MCF 10A (cell line): ENCODE results near the gene PCDHA3. TPM values are rescaled to one million over a fixed set of nuclear protein-coding genes. Genes with fewer than 3 reads are reported as not detected.
"Not testable (repeated sequence)": the region's sequence is repeated elsewhere in the genome, so short reads cannot be mapped to it uniquely, and the experiment has no call there.

Experiments used
- BruUV-seq: library from RNA; stranded (reverse); fragments of 400-500 nt; replicated peaks from 2 replicates; lab custom pipeline; 2021; lab: Mats Ljungman, UMichigan
- CTCF ChIA-PET: fragments of 300-600 bp; sonication (Branson Sonifier 250); formaldehyde crosslinking; extraction: SDS; loops from one replicate; lab custom pipeline; 2021; ENCODE audit warnings: antibody characterized with exemption, inconsistent platforms; lab: Yijun Ruan, JAX
- POLR2A ChIA-PET: fragments of 300-600, 350-650 bp; sonication (Branson Sonifier 250); formaldehyde crosslinking; extraction: SDS; loops from one replicate; lab custom pipeline; 2020; ENCODE audit warnings: antibody characterized with exemption, inconsistent platforms; lab: Yijun Ruan, JAX
- DNase-seq: peaks from one replicate; pipeline ENCODE4 v3.0.0-alpha.2; 2018; ENCODE audit not compliant: unreplicated experiment
- H3K27ac Mint-ChIP-seq: one replicate; pipeline ENCODE4 v1.8.0; 2022; ENCODE audit warnings: mild to moderate bottlenecking, low read depth, mixed read lengths; ENCODE audit not compliant: unreplicated experiment
- H3K27me3 Mint-ChIP-seq: one replicate; pipeline ENCODE4 v1.8.0; 2022; ENCODE audit warnings: mixed read lengths; ENCODE audit not compliant: insufficient read depth, unreplicated experiment
- H3K36me3 Mint-ChIP-seq: one replicate; pipeline ENCODE4 v1.8.0; 2022; ENCODE audit warnings: mild to moderate bottlenecking, moderate library complexity, mixed read lengths; ENCODE audit not compliant: insufficient read depth, unreplicated experiment
- H3K4me1 Mint-ChIP-seq: one replicate; pipeline ENCODE4 v1.8.0; 2022; ENCODE audit warnings: mixed read lengths; ENCODE audit not compliant: insufficient read depth, unreplicated experiment
- H3K4me3 Mint-ChIP-seq: one replicate; pipeline ENCODE4 v1.8.0; 2022; ENCODE audit warnings: mild to moderate bottlenecking, moderate library complexity, mixed read lengths; ENCODE audit not compliant: unreplicated experiment
- H3K9me3 Mint-ChIP-seq: one replicate; pipeline ENCODE4 v1.8.0; 2022; ENCODE audit warnings: mixed read lengths; ENCODE audit not compliant: unreplicated experiment
- intact Hi-C: fragments of 100-400 bp; cut with micrococcal nuclease; formaldehyde crosslinking; loops from 2 replicates; pipeline ENCODE4 v1.14.1; 2022
- total RNA-seq: library from RNA; stranded (reverse); gene quantifications from 2 replicates; pipeline ENCODE4 v1.2.3, GENCODE V29; 2022
- TF ChIP-seq, protein P1 (sequence below): fragments of 200-600 bp; IDR thresholded peaks from one replicate; pipeline ENCODE4 v1.8.0; 2022; ENCODE audit warnings: antibody characterized with exemption, mild to moderate bottlenecking; ENCODE audit not compliant: unreplicated experiment

The PCDHA3 gene
- total RNA-seq, 1 experiment from 2014 or later = not detected

DNA sequence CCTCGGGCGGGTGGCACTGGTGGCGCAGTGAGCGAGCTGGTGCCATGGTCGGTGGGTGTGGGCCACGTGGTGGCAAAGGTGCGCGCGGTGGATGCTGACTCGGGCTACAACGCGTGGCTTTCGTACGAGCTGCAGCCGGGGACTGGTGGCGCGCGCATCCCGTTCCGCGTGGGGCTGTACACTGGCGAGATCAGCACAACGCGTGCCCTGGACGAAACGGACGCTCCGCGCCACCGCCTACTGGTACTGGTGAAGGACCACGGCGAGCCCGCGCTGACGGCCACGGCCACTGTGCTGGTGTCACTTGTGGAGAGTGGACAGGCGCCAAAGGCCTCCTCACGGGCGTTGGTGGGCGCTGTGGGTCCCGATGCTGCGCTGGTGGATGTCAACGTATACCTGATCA lies 8.0 kb downstream of the PCDHA3 start:
- intact Hi-C loops = no loop called here
- POLR2A ChIA-PET = no interaction called here
- no peak for DNase-seq
- Mint-ChIP-seq H3K27ac (no peak overlapping the region), H3K9me3 (peaks cover 11% of the 10 kb centered on the region), H3K4me3 (no peak overlapping the region), H3K36me3 (no peaks in the 10 kb centered on the region), H3K4me1 (no peaks in the 10 kb centered on the region), H3K27me3 (no peaks in the 10 kb centered on the region)
- BruUV-seq = no TSS peak
- CTCF ChIA-PET = interaction anchor here (2.1 to 6.4 kb wide), 2 partner anchors 32 to 232 kb away, joined by 8 to 61 read pairs; no protein-coding TSS in a partner anchor
- TF ChIP-seq, protein P1, sequence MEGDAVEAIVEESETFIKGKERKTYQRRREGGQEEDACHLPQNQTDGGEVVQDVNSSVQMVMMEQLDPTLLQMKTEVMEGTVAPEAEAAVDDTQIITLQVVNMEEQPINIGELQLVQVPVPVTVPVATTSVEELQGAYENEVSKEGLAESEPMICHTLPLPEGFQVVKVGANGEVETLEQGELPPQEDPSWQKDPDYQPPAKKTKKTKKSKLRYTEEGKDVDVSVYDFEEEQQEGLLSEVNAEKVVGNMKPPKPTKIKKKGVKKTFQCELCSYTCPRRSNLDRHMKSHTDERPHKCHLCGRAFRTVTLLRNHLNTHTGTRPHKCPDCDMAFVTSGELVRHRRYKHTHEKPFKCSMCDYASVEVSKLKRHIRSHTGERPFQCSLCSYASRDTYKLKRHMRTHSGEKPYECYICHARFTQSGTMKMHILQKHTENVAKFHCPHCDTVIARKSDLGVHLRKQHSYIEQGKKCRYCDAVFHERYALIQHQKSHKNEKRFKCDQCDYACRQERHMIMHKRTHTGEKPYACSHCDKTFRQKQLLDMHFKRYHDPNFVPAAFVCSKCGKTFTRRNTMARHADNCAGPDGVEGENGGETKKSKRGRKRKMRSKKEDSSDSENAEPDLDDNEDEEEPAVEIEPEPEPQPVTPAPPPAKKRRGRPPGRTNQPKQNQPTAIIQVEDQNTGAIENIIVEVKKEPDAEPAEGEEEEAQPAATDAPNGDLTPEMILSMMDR = no peak

DNA sequence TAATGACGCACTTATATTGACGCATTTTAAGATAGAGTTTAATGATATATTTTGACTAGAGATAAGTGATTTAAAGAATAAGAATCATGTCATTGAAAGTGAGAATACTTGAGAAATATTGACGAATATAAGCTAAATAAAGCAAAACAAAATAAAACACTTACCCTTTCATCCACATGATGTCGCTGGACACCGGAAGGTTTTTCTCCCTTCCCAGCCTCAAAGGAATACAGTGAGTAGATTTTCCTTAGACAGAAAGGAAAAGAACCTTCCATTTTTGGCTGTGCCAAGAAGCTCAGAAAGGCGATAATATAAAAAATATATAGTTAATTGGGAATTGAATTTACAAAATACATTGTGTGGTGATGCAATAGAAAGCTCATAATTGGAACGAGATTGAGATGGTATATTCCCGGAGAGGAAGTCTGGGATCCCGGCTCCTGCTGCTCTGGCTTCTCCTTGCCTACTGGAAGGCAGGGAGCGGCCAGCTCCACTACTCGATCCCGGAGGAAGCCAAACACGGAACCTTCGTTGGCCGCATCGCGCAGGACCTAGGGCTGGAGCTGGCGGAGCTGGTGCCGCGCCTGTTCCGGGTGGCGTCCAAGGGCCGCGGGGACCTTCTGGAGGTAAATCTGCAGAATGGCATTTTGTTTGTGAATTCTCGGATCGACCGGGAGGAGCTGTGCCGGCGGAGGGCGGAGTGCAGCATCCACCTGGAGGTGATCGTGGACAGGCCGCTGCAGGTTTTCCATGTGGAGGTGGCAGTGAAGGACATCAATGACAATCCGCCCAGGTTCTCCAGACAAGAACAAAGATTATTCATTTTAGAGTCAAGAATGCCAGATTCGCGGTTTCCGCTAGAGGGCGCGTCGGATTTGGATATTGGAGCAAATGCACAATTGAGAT lies 20.8 kb downstream of the PCDHA3 start, which contains the start of gene PCDHA5:
TSS of gene PCDHA5 (plus strand) at position 239 of the 906 bp plus-strand sequence.
- Mint-ChIP-seq H3K27ac (no peak within 1 kb of the TSS), H3K4me1 (no peaks in the 10 kb centered on the region), H3K36me3 (peaks cover 5% of the 10 kb centered on the region), H3K9me3 (no peaks in the 10 kb centered on the region), H3K4me3 (no peak within 1 kb of the TSS), H3K27me3 (peaks cover 2% of the 10 kb centered on the region)
- intact Hi-C loops = no loop called here
- ChIA-PET POLR2A (interaction anchor here (1.0 kb wide), 1 partner anchor 54 kb away, joined by 3 read pairs; no protein-coding TSS in a partner anchor), CTCF (interaction anchor here (0.6 to 3.7 kb wide), 4 partner anchors 14 to 355 kb away, joined by 3 to 12 read pairs (median 5); partner anchors contain the start of gene PCDHA4)
- TF ChIP-seq, protein P1 = peak; percentile 19
- BruUV-seq = no TSS peak
- DNase-seq = peak; percentile 17

DNA sequence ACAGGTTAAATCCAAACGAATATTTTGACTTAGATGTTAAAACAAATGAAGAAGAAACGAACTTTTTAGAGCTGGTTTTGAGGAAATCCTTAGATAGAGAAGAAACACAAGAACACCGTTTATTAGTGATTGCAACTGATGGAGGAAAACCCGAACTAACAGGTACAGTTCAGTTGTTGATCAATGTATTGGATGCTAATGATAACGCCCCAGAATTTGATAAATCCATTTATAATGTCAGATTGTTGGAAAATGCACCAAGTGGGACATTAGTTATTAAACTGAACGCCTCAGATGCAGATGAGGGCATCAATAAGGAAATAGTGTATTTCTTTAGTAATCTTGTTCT lies 21.4 kb downstream of the PCDHA3 start:
- no peak overlapping the region for H3K4me3 Mint-ChIP-seq
- no TSS peak for BruUV-seq
- intact Hi-C loops = no loop called here
- DNase-seq = no peak
- POLR2A ChIA-PET = no interaction called here
- H3K27ac Mint-ChIP-seq = no peak overlapping the region
- H3K4me1 Mint-ChIP-seq = no peaks in the 10 kb centered on the region
- CTCF ChIA-PET = interaction anchor here (1.1 kb wide), 1 partner anchor 15 kb away, joined by 7 read pairs; the partner anchor contains the start of gene PCDHA4
- peaks cover 5% of the 10 kb centered on the region for H3K36me3 Mint-ChIP-seq
- TF ChIP-seq, protein P1 = peak; percentile 1
- H3K9me3 Mint-ChIP-seq = no peaks in the 10 kb centered on the region
- H3K27me3 Mint-ChIP-seq = no peaks in the 10 kb centered on the region

DNA sequence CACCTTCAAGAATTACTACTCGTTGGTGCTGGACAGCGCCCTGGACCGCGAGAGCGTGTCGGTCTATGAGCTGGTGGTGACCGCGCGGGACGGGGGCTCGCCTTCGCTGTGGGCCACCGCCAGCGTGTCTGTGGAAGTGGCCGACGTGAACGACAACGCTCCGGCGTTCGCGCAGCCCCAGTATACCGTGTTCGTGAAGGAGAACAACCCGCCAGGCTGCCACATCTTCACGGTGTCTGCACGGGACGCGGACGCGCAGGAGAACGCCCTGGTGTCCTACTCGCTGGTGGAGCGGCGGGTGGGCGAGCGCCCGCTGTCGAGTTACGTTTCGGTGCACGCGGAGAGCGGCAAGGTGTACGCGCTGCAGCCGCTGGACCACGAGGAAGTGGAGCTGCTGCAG lies 22.1 kb downstream of the PCDHA3 start:
- H3K4me3 Mint-ChIP-seq, DNase-seq, BruUV-seq, POLR2A ChIA-PET, H3K36me3 Mint-ChIP-seq, H3K4me1 Mint-ChIP-seq, H3K9me3 Mint-ChIP-seq, CTCF ChIA-PET, H3K27ac Mint-ChIP-seq, intact Hi-C loops, H3K27me3 Mint-ChIP-seq: not testable (repeated sequence)
